Kidney (tissue), 14 donors: ENCODE data around the gene DNAAF5. TPM values are rescaled to one million over a fixed set of nuclear protein-coding genes. Genes with fewer than 3 reads are reported as not detected.

Experiments
- DNase-seq, 5 donors: peaks; one replicate each; pipeline ENCODE4 v3.0.0-alpha.2; 2013 to 2020
- FAIRE-seq: peaks from 2 replicates; lab custom pipeline; 2012; peaks lifted over from hg19 to GRCh38; lab: Jason Lieb, UNC
- H3K27ac ChIP-seq, 2 donors: one replicate each; pipeline ENCODE4 v1.7.0; 2013; ENCODE audit warnings: low read depth in 2 of 2, low read length in 2 of 2, inconsistent platforms in 1 of 2
- H3K27me3 ChIP-seq: one replicate; pipeline ENCODE4 v1.7.1; 2013; ENCODE audit warnings: low read length, inconsistent platforms; ENCODE audit not compliant: control insufficient read depth, insufficient read depth
- H3K36me3 ChIP-seq, 3 donors: one replicate each; pipeline versions ENCODE4 v1.7.0 to v1.7.1; 2013; ENCODE audit warnings: low read length in 3 of 3, control low read depth in 1 of 3, inconsistent platforms in 1 of 3; ENCODE audit not compliant: insufficient read depth in 3 of 3, control insufficient read depth in 2 of 3
- H3K4me1 ChIP-seq, 3 donors: one replicate each; pipeline versions ENCODE4 v1.7.0 to v1.7.1; 2013; ENCODE audit warnings: low read length in 3 of 3, inconsistent platforms in 1 of 3, low read depth in 1 of 3; ENCODE audit not compliant: control insufficient read depth in 2 of 3, insufficient read depth in 2 of 3
- H3K4me3 ChIP-seq, 3 donors: one replicate each; pipeline versions ENCODE4 v1.7.0 to v1.8.1; 2013; ENCODE audit warnings: low read length in 3 of 3, control low read depth in 1 of 3, inconsistent platforms in 1 of 3
- H3K9ac ChIP-seq, 3 donors: one replicate each; pipeline versions ENCODE4 v1.7.0 to v1.7.1; 2013; ENCODE audit warnings: low read length in 3 of 3, control low read depth in 1 of 3, inconsistent platforms in 1 of 3
- H3K9me3 ChIP-seq, 3 donors: one replicate each; pipeline versions ENCODE4 v1.7.0 to v1.7.1; 2013; ENCODE audit warnings: low read length in 3 of 3, control low read depth in 1 of 3, inconsistent platforms in 1 of 3; ENCODE audit not compliant: control insufficient read depth in 2 of 3, insufficient read depth in 1 of 3
- CTCF ChIP-seq: IDR thresholded peaks from 3 replicates; pipeline ENCODE4 v1.5.1; 2012; ENCODE audit warnings: mild to moderate bottlenecking, moderate library complexity, borderline replicate concordance; ENCODE audit not compliant: insufficient read depth; ENCODE audit errors: extremely low read depth
- intact Hi-C: fragments of 100-400 bp; cut with DNase I; formaldehyde crosslinking; loops from one replicate; pipeline ENCODE4 v1.11.1; 2022
- polyA plus RNA-seq: library from polyadenylated mRNA; stranded (reverse); fragments of 350-450 nt; fragmentation: Illumina TruSeq; extraction: RNeasy Lipid Tissue Mini Kit (QIAGEN cat#74804); gene quantifications from one replicate; pipeline ENCODE4 v1.2.3, GENCODE V29; 2014; ENCODE audit warnings: low read depth, low replicate concordance; ENCODE audit not compliant: insufficient read depth
- total RNA-seq: library from RNA; stranded (reverse); fragmentation: NEBNext Ultra II Directional; extraction: Animal tissue kit (Norgen Biotek cat#: 25700); gene quantifications from one replicate; pipeline ENCODE4 v1.2.1, GENCODE V29; 2021
- donor health status: control.
- donor health status: control.
- donor health status: control.
- donor health status: control.
- donor health status: control.
- donor health status: DM: yes; HTN: yes; CAD: no.
- donor health status: Normal renal cell carcinoma (clear cell type).

Gene DNAAF5
- total and polyA plus RNA-seq, 2 donors from 2014 or later: 11.6 to 29.7 TPM

DNA sequence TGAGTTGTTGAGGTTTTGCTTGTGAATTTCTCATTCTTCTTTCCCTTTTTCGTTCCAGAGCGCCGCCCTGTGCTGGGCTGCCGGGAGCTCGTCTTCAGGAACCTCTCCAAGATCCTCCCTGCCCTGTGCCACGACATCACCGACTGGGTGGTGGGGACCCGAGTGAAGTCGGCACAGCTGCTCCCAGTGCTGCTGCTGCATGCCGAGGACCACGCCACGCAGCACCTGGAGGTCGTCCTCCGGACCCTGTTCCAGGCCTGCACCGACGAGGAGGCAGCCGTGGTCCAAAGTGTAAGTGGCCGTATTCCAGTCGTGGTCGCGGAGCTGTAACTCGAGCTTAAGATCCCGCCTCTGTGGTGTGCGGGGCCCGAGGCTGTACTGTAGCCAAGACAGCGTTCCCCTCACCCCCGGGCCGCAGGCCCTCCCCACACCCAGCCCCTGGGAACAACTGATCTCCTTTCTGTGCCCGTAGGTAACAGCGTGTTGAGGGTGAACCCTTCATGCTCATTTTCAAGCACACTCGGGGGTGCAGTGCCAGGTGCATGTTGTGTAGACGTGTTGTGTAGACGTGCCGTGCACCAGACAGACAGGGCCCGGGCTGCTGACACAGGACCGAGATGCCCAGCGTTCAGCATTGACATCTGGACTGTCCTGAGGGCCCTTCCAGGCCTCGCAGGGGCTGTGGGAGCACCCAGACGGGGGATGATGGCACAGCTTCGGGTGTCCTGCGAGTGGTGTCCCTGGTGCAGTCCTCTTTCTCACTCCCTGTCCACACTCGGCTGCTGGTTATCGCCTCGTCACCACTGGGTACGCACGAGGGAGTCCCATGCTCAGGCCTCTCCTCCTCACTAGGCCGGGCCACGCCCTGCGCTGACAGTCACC, 28.3 kb downstream of the DNAAF5 start:
- no peak for TF ChIP-seq CTCF
- H3K9me3 ChIP-seq: no peaks in the 10 kb centered on the region
- H3K9ac ChIP-seq: no peak overlapping the region
- intact Hi-C loops: no loop called here
- no peak overlapping the region for H3K4me3 ChIP-seq
- no peaks in the 10 kb centered on the region for H3K27me3 ChIP-seq
- no peak overlapping the region for H3K27ac ChIP-seq
- DNase-seq (peak in 1 of 5 donors; percentile 65), FAIRE-seq (no peak)
- H3K4me1 ChIP-seq: no peaks in the 10 kb centered on the region
- peaks cover 0 to 25% (median 6%) of the 10 kb centered on the region in 3 donors for H3K36me3 ChIP-seq

DNA sequence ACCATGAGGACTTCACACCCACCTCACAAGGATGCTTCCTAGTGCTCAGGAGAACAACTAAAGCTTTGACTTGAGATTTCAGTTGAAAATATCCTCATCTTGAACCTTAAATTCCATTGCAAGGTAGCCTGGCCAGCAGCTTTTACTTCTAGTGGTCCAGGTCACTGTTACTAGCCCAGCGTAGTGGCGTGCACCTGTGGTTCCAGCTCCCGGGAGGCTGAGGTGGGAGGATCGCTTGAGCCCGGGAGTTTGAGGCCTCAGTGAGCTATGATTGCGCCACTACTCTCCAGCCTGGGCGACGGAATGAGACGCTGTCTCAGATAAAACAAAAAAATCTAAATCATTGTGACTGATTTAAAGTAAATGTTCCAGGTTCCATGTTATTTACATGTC, 28.9 kb downstream of the DNAAF5 start:
- Histone ChIP-seq H3K4me1 (no peaks in the 10 kb centered on the region), H3K9ac (no peak overlapping the region), H3K27me3 (no peaks in the 10 kb centered on the region), H3K27ac (no peak overlapping the region), H3K36me3 (peaks cover 0 to 25% (median 6%) of the 10 kb centered on the region in 3 donors), H3K4me3 (no peak overlapping the region), H3K9me3 (no peaks in the 10 kb centered on the region)
- intact Hi-C loops: no loop called here
- TF ChIP-seq CTCF: no peak
- FAIRE-seq: no peak
- peak in 1 of 5 donors; percentile 19 for DNase-seq

- no peak overlapping the region for H3K9ac ChIP-seq
- peaks cover 0 to 25% (median 6%) of the 10 kb centered on the region in 3 donors for H3K36me3 ChIP-seq
- H3K9me3 ChIP-seq: no peaks in the 10 kb centered on the region
- no peak for TF ChIP-seq CTCF
- no peak for FAIRE-seq
- H3K4me1 ChIP-seq: no peaks in the 10 kb centered on the region
- no peak for DNase-seq
- H3K27me3 ChIP-seq: no peaks in the 10 kb centered on the region
- intact Hi-C loops: no loop called here
- no peak overlapping the region for H3K4me3 ChIP-seq
- no peak overlapping the region for H3K27ac ChIP-seq
These were observed 29.9 kb downstream of the DNAAF5 start for GRCh38 chr7:756231-756927.
